NB4 (cell line): ENCODE results near the gene IFT122.

Experiments
- CTCF ChIP-seq: IDR thresholded peaks from one replicate; pipeline ENCODE4 v1.5.1; 2012; ENCODE audit warnings: low read depth, low read length
- MAX ChIP-seq: IDR thresholded peaks from 2 replicates; pipeline ENCODE4 v1.6.1; 2011; ENCODE audit warnings: low read depth, low read length
- POLR2A ChIP-seq: IDR thresholded peaks from 2 replicates; pipeline ENCODE4 v1.6.1; 2011; ENCODE audit warnings: mild to moderate bottlenecking; ENCODE audit not compliant: insufficient read length; ENCODE audit errors: extremely low read depth

- TF ChIP-seq CTCF (no peak), POLR2A (no peak), MAX (no peak)
Measured at GRCh38 chr3:129514110-129514509, 74.1 kb downstream of the IFT122 start.
